ENCODE data around the gene CYP2W1. TPM values are rescaled to one million over a fixed set of nuclear protein-coding genes. Genes with fewer than 3 reads are reported as not detected.

Gene CYP2W1
- total and polyA plus RNA-seq, 2 experiments from 2014 or later: not detected

MicroRNA genes within 50 kb of the gene (microRNA counts, 767-probe panel; counts per million panel counts)
- microRNA hsa-miR-339-3p (447 counts per million, percentile 86 among the panel's probes with 10 or more counts), microRNA hsa-miR-339-5p (447 counts per million, percentile 86 among the panel's probes with 10 or more counts)

Small RNA genes within 50 kb of the gene (microRNA-seq; reads per million reads assigned to microRNA genes)
- gene MIR339 (ENCODE audit: borderline number of aligned reads): 836 reads per million, percentile 73 among the genes with 10 or more reads in this experiment

Small RNA genes within 50 kb of the gene (small RNA-seq; reads per million reads assigned to genes)
- 0.31 reads per million for gene MIR339 (ENCODE audit: low read depth, low replicate concordance)

Other genes with a start within 250 kb of the CYP2W1 start
- 104 and 110 TPM in 2 replicates for gene SUN1, start 150.7 kb upstream of the CYP2W1 start, total RNA-seq (2014; rRNA removed; shearing (Covaris generic))
- 65.6 and 74.0 TPM in 2 replicates for gene SUN1, start 150.7 kb upstream of the CYP2W1 start, polyA plus RNA-seq (2016; fragmentation: Nextera tagmentation; extraction: Ambion mirVana)
- 16.7 and 26.8 TPM in 2 replicates for gene GET4, start 106.6 kb upstream of the CYP2W1 start, total RNA-seq (2014; rRNA removed; shearing (Covaris generic))
- gene GET4, start 106.6 kb upstream of the CYP2W1 start, polyA plus RNA-seq (2016; fragmentation: Nextera tagmentation; extraction: Ambion mirVana): 25.3 and 26.3 TPM in 2 replicates
- gene ADAP1, start 28.5 kb upstream of the CYP2W1 start, total RNA-seq (2014; rRNA removed; shearing (Covaris generic)): 0.38 and 1.1 TPM in 2 replicates
- gene ADAP1, start 28.5 kb upstream of the CYP2W1 start, polyA plus RNA-seq (2016; fragmentation: Nextera tagmentation; extraction: Ambion mirVana): 0.24 and 0.51 TPM in 2 replicates
- gene COX19, start 7.6 kb upstream of the CYP2W1 start, total RNA-seq (2014; rRNA removed; shearing (Covaris generic)): 5.5 and 5.6 TPM in 2 replicates
- 9.5 and 9.9 TPM in 2 replicates for gene COX19, start 7.6 kb upstream of the CYP2W1 start, polyA plus RNA-seq (2016; fragmentation: Nextera tagmentation; extraction: Ambion mirVana)
- 9.7 and 10.2 TPM in 2 replicates for gene GPR146, start 61.4 kb downstream of the CYP2W1 start, total RNA-seq (2014; rRNA removed; shearing (Covaris generic))
- 4.3 and 5.1 TPM in 2 replicates for gene GPR146, start 61.4 kb downstream of the CYP2W1 start, polyA plus RNA-seq (2016; fragmentation: Nextera tagmentation; extraction: Ambion mirVana)
- 3.4 and 6.7 TPM in 2 replicates for gene GPER1, start 104.9 kb downstream of the CYP2W1 start, total RNA-seq (2014; rRNA removed; shearing (Covaris generic))
- 5.6 and 6.7 TPM in 2 replicates for gene GPER1, start 104.9 kb downstream of the CYP2W1 start, polyA plus RNA-seq (2016; fragmentation: Nextera tagmentation; extraction: Ambion mirVana)
- gene ZFAND2A, start 177.0 kb downstream of the CYP2W1 start, total RNA-seq (2014; rRNA removed; shearing (Covaris generic)): 24.7 and 32.2 TPM in 2 replicates
- 49.9 and 52.4 TPM in 2 replicates for gene ZFAND2A, start 177.0 kb downstream of the CYP2W1 start, polyA plus RNA-seq (2016; fragmentation: Nextera tagmentation; extraction: Ambion mirVana)
- not detected in 2 replicates for gene UNCX, start 249.7 kb downstream of the CYP2W1 start, total RNA-seq (2014; rRNA removed; shearing (Covaris generic))
- not detected in 2 replicates for gene UNCX, start 249.7 kb downstream of the CYP2W1 start, polyA plus RNA-seq (2016; fragmentation: Nextera tagmentation; extraction: Ambion mirVana)

All from GM23248 (cell line).